Activated CD4-positive, alpha-beta T cell treated with anti-CD3 and anti-CD28 coated beads, Interleukin-2, amount 10 ng/mL, durations not matched to agents 7 days and 5 days (primary cell): ENCODE measurements around the gene CHPF2. TPM values are rescaled to one million over a fixed set of nuclear protein-coding genes. Genes with fewer than 3 reads are reported as not detected.

Experiments
- CTCF ChIA-PET: fragments of 350-600 bp; sonication (Branson Sonifier 250); formaldehyde crosslinking; loops from one replicate; lab custom pipeline; 2021; ENCODE audit warnings: antibody characterized with exemption; lab: Charles Lee
- POLR2A ChIA-PET: fragments of 350-600 bp; sonication (Branson Sonifier 250); formaldehyde crosslinking; loops from one replicate; lab custom pipeline; 2021; ENCODE audit warnings: antibody characterized with exemption; lab: Charles Lee
- DNase-seq: peaks from one replicate; pipeline ENCODE4 v3.0.0-alpha.2; 2020
- H3K27ac Mint-ChIP-seq: one replicate; pipeline ENCODE4 v1.8.0; 2021; ENCODE audit warnings: mild to moderate bottlenecking, moderate library complexity, mixed read lengths
- H3K27me3 Mint-ChIP-seq: one replicate; pipeline ENCODE4 v1.8.0; 2021; ENCODE audit warnings: mixed read lengths
- H3K36me3 Mint-ChIP-seq: one replicate; pipeline ENCODE4 v1.8.0; 2021; ENCODE audit warnings: low read depth, mixed read lengths
- H3K4me1 Mint-ChIP-seq: one replicate; pipeline ENCODE4 v1.8.0; 2021; ENCODE audit warnings: mixed read lengths
- H3K4me3 Mint-ChIP-seq: one replicate; pipeline ENCODE4 v1.8.0; 2021; ENCODE audit warnings: mild to moderate bottlenecking, moderate library complexity, mixed read lengths
- H3K9me3 Mint-ChIP-seq: one replicate; pipeline ENCODE4 v1.8.0; 2021; ENCODE audit warnings: mixed read lengths
- total RNA-seq, 2 experiments: library from RNA; stranded (reverse); gene quantifications; one replicate each; pipeline ENCODE4 v1.2.3, GENCODE V29; 2021

CHPF2 gene
- total RNA-seq, 2 experiments from 2014 or later, result 40.7 to 42.3 TPM

- peaks cover 4% of the 10 kb centered on the region for H3K27me3 Mint-ChIP-seq
- H3K4me3 Mint-ChIP-seq, result no peak overlapping the region
- H3K4me1 Mint-ChIP-seq, result peaks cover 25% of the 10 kb centered on the region
- CTCF ChIA-PET, result no interaction called here
- H3K9me3 Mint-ChIP-seq, result no peaks in the 10 kb centered on the region
- H3K27ac Mint-ChIP-seq, result no peak overlapping the region
- no peak for DNase-seq
- POLR2A ChIA-PET, result no interaction called here
- H3K36me3 Mint-ChIP-seq, result peaks cover 16% of the 10 kb centered on the region
Observed at GRCh38 chr7:151239837-151240459, 7.7 kb downstream of the CHPF2 start.

- H3K4me3 Mint-ChIP-seq, result no peak overlapping the region
- CTCF ChIA-PET, result no interaction called here
Observed at GRCh38 chr7:151240536-151240935, 8.3 kb downstream of the CHPF2 start.

GRCh38 chr7:151240942-151241754, 8.9 kb downstream of the CHPF2 start:
- CTCF ChIA-PET, result interaction anchor here (1.3 to 4.7 kb wide), 2 partner anchors 14 to 117 kb away, joined by 3 to 26 read pairs; partner anchors contain the start of gene ABCF2
- H3K4me1 Mint-ChIP-seq, result peaks cover 31% of the 10 kb centered on the region
- POLR2A ChIA-PET, result no interaction called here
- no peak for DNase-seq
- peaks cover 10% of the 10 kb centered on the region for H3K27me3 Mint-ChIP-seq
- no peak overlapping the region for H3K4me3 Mint-ChIP-seq
- H3K36me3 Mint-ChIP-seq, result peaks cover 8% of the 10 kb centered on the region
- H3K27ac Mint-ChIP-seq, result no peak overlapping the region
- H3K9me3 Mint-ChIP-seq, result no peaks in the 10 kb centered on the region

More at GRCh38 chr7:151240536-151240935, 8.3 kb downstream of the CHPF2 start:
- peaks cover 27% of the 10 kb centered on the region for H3K4me1 Mint-ChIP-seq
- peaks cover 5% of the 10 kb centered on the region for H3K27me3 Mint-ChIP-seq
- H3K27ac Mint-ChIP-seq, result no peak overlapping the region
- peaks cover 10% of the 10 kb centered on the region for H3K36me3 Mint-ChIP-seq
- POLR2A ChIA-PET, result no interaction called here
- H3K9me3 Mint-ChIP-seq, result no peaks in the 10 kb centered on the region
- no peak for DNase-seq

- Mint-ChIP-seq H3K9me3 (no peaks in the 10 kb centered on the region), H3K4me1 (peaks cover 33% of the 10 kb centered on the region), H3K27ac (no peak overlapping the region), H3K4me3 (no peak overlapping the region), H3K27me3 (peaks cover 16% of the 10 kb centered on the region), H3K36me3 (peaks cover 4% of the 10 kb centered on the region)
- ChIA-PET POLR2A (no interaction called here), CTCF (interaction anchor here (1.3 to 4.7 kb wide), 3 partner anchors 8 to 118 kb away, joined by 3 to 32 read pairs (median 26); partner anchors contain the start of genes ABCF2 and CHPF2)
- no peak for DNase-seq
Observed at GRCh38 chr7:151241755-151242096, 9.4 kb downstream of the CHPF2 start.

GRCh38 chr7:151242159-151243044, 10.1 kb downstream of the CHPF2 start:
- Mint-ChIP-seq H3K9me3 (no peaks in the 10 kb centered on the region), H3K36me3 (peaks cover 4% of the 10 kb centered on the region), H3K27ac (peak overlapping the region; percentile 98), H3K27me3 (peaks cover 23% of the 10 kb centered on the region), H3K4me1 (peaks cover 33% of the 10 kb centered on the region), H3K4me3 (no peak overlapping the region)
- DNase-seq, result no peak
- ChIA-PET POLR2A (no interaction called here), CTCF (interaction anchor here (1.3 to 4.7 kb wide), 5 partner anchors 9 to 119 kb away, joined by 3 to 40 read pairs (median 26); partner anchors contain the start of genes ABCF2 and CHPF2)

- Mint-ChIP-seq H3K9me3 (no peaks in the 10 kb centered on the region), H3K4me3 (peak overlapping the region; percentile 67), H3K27me3 (peaks cover 28% of the 10 kb centered on the region), H3K4me1 (peaks cover 36% of the 10 kb centered on the region), H3K27ac (peak overlapping the region; percentile 98), H3K36me3 (peaks cover 4% of the 10 kb centered on the region)
- DNase-seq, result no peak
- POLR2A ChIA-PET, result no interaction called here
- CTCF ChIA-PET, result interaction anchor here (0.5 to 4.7 kb wide), 8 partner anchors 9 to 128 kb away, joined by 3 to 40 read pairs (median 10); partner anchors contain the start of genes ABCF2 and CHPF2
Observed at GRCh38 chr7:151243045-151243349, 10.7 kb downstream of the CHPF2 start.

GRCh38 chr7:151243408-151244195, 11.3 kb downstream of the CHPF2 start:
- ChIA-PET CTCF (interaction anchor here (0.5 to 4.7 kb wide), 27 partner anchors 7 to 160 kb away, joined by 3 to 40 read pairs (median 4); partner anchors contain the start of genes ABCF2, CHPF2, GBX1 and NUB1), POLR2A (no interaction called here)
- H3K36me3 Mint-ChIP-seq, result peaks cover 4% of the 10 kb centered on the region
- H3K4me1 Mint-ChIP-seq, result peaks cover 39% of the 10 kb centered on the region
- H3K27ac Mint-ChIP-seq, result peak overlapping the region; percentile 98
- H3K27me3 Mint-ChIP-seq, result peaks cover 32% of the 10 kb centered on the region
- peak overlapping the region; percentile 67 for H3K4me3 Mint-ChIP-seq
- DNase-seq, result peak; percentile 73
- H3K9me3 Mint-ChIP-seq, result no peaks in the 10 kb centered on the region

GRCh38 chr7:151244196-151244840, 12.0 kb downstream of the CHPF2 start:
- POLR2A ChIA-PET, result no interaction called here
- Mint-ChIP-seq H3K4me3 (peak overlapping the region; percentile 67), H3K27me3 (peaks cover 34% of the 10 kb centered on the region), H3K9me3 (no peaks in the 10 kb centered on the region), H3K4me1 (peaks cover 41% of the 10 kb centered on the region), H3K27ac (peak overlapping the region; percentile 98), H3K36me3 (peaks cover 2% of the 10 kb centered on the region)
- CTCF ChIA-PET, result interaction anchor here (0.6 to 4.7 kb wide), 26 partner anchors 8 to 161 kb away, joined by 3 to 40 read pairs (median 4); partner anchors contain the start of genes ABCF2, CHPF2, GBX1 and NUB1
- DNase-seq, result peak; percentile 69

- CTCF ChIA-PET, result interaction anchor here (1.0 to 4.7 kb wide), 14 partner anchors 8 to 77 kb away, joined by 3 to 40 read pairs (median 5); partner anchors contain the start of genes ABCF2, CHPF2 and GBX1
- Mint-ChIP-seq H3K27ac (no peak overlapping the region), H3K36me3 (peaks cover 2% of the 10 kb centered on the region), H3K27me3 (peaks cover 40% of the 10 kb centered on the region), H3K9me3 (no peaks in the 10 kb centered on the region), H3K4me1 (peaks cover 44% of the 10 kb centered on the region), H3K4me3 (peak overlapping the region; percentile 7)
- POLR2A ChIA-PET, result no interaction called here
- DNase-seq, result no peak
Observed at GRCh38 chr7:151244841-151245346, 12.6 kb downstream of the CHPF2 start.

GRCh38 chr7:151245360-151246101, 13.2 kb downstream of the CHPF2 start:
- Mint-ChIP-seq H3K9me3 (no peaks in the 10 kb centered on the region), H3K36me3 (no peaks in the 10 kb centered on the region), H3K4me3 (no peak overlapping the region), H3K27me3 (peaks cover 46% of the 10 kb centered on the region), H3K4me1 (peaks cover 43% of the 10 kb centered on the region), H3K27ac (no peak overlapping the region)
- POLR2A ChIA-PET, result no interaction called here
- peak; percentile 63 for DNase-seq
- CTCF ChIA-PET, result interaction anchor here (1.0 to 4.7 kb wide), 5 partner anchors 11 to 28 kb away, joined by 3 to 40 read pairs (median 26); partner anchors contain the start of genes ABCF2 and CHPF2
